Measurements from ENCODE around the gene ADGRF5. TPM values are rescaled to one million over a fixed set of nuclear protein-coding genes. Genes with fewer than 3 reads are reported as not detected.

The ADGRF5 gene
- total RNA-seq, 1 experiment from 2014 or later, result 0.34 TPM

DNA sequence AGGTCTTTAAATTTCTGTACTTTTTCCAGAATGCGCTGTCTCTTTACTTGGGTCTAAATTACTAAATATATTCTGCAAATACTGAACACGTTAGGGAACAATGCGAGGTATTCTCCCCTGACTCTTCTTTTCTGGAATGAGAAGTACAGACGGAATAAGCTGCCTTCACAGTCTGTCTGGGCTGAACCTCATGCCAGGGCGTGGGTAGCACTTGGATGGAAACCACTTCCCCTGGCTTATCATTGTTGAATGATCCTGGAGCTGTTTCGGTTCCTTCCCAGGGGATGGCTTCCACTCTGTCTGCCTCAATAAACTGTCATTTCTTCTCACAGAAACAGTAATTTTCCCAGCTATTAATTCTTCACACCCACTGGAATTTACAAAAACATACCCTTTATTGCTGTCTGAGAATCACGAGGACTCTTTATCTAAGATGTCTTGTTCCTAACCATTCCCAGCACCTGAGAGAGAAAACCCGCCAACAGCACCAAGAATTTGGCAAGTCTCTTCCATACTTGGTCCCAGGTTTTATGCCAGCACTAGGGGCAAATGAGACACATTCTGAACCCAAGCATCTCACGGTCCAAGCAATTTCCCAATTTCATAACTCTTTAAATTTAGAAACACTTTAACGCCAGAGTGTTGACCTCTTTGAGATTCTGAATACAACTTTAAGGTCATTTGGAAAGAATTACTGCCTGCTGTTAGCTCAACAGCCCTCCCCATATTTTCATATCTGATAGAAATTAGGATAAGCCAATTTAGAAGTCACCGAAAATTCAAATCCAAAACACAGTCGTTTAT lies 43.2 kb upstream of the ADGRF5 start:
- intact Hi-C loops (cut with micrococcal nuclease; ENCODE audit: unreplicated experiment), result no loop called here
- TF ChIP-seq, protein P1, sequence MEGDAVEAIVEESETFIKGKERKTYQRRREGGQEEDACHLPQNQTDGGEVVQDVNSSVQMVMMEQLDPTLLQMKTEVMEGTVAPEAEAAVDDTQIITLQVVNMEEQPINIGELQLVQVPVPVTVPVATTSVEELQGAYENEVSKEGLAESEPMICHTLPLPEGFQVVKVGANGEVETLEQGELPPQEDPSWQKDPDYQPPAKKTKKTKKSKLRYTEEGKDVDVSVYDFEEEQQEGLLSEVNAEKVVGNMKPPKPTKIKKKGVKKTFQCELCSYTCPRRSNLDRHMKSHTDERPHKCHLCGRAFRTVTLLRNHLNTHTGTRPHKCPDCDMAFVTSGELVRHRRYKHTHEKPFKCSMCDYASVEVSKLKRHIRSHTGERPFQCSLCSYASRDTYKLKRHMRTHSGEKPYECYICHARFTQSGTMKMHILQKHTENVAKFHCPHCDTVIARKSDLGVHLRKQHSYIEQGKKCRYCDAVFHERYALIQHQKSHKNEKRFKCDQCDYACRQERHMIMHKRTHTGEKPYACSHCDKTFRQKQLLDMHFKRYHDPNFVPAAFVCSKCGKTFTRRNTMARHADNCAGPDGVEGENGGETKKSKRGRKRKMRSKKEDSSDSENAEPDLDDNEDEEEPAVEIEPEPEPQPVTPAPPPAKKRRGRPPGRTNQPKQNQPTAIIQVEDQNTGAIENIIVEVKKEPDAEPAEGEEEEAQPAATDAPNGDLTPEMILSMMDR (conservative IDR thresholded peaks at IDR 0.05; ENCODE audit: low read depth, low read length), result no peak
- TF ChIP-seq EZH2 (IDR thresholded peaks at IDR 0.05; ENCODE audit: borderline replicate concordance, low read depth, low read length, poor library complexity, severe bottlenecking), result no peak
- Histone ChIP-seq H3K36me3 (ENCODE audit: insufficient read depth, low read length, poor library complexity, severe bottlenecking) (no peaks in the 10 kb centered on the region), H3K4me3 (ENCODE audit: low read depth, low read length, poor library complexity, severe bottlenecking) (no peak overlapping the region), H3K27ac (ENCODE audit: low read depth, low read length, poor library complexity, severe bottlenecking) (no peak overlapping the region), H3K9me3 (ENCODE audit: low read depth, low read length, poor library complexity, severe bottlenecking) (no peaks in the 10 kb centered on the region), H3K4me1 (ENCODE audit: insufficient read depth, low read length, poor library complexity, severe bottlenecking) (no peaks in the 10 kb centered on the region), H3K27me3 (replicated peaks; ENCODE audit: insufficient read depth, low read depth, low read length, poor library complexity) (peaks cover 84% of the 10 kb centered on the region)
- ChIA-PET POLR2A (ENCODE audit: low non-redundant PET) (interaction anchor here (0.7 kb wide), 1 partner anchor 150 kb away, joined by 3 read pairs; no protein-coding TSS in a partner anchor), CTCF (no interaction called here)
- no TSS peak for BruUV-seq (replicated peaks)
- DNase-seq (ENCODE audit: low spot score), result no peak

DNA sequence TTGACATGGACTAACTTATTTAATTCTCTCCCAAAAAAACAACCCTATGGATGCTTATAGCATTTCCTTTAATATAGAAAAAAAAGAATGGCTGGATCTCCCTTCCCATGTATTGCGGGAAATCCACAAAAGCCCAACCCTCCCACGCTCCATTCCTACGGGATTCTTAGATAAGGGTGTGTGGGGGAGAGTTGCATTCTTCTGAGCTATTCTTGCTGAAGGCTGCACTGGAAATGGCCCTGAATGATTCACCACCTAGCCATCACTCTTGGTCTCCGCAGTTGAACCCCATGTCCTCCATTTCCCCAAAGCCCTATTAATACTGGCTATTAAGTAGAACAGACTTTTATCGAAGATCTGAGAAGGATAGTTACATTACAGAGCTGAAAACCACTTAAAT lies 41.9 kb upstream of the ADGRF5 start:
- H3K4me1 ChIP-seq (ENCODE audit: insufficient read depth, low read length, poor library complexity, severe bottlenecking), result no peaks in the 10 kb centered on the region
- intact Hi-C loops (cut with micrococcal nuclease; ENCODE audit: unreplicated experiment), result no loop called here
- ChIA-PET CTCF (no interaction called here), POLR2A (ENCODE audit: low non-redundant PET) (no interaction called here)
- H3K4me3 ChIP-seq (ENCODE audit: low read depth, low read length, poor library complexity, severe bottlenecking), result no peak overlapping the region
- H3K36me3 ChIP-seq (ENCODE audit: insufficient read depth, low read length, poor library complexity, severe bottlenecking), result no peaks in the 10 kb centered on the region
- H3K9me3 ChIP-seq (ENCODE audit: low read depth, low read length, poor library complexity, severe bottlenecking), result no peaks in the 10 kb centered on the region
- no peak for DNase-seq (ENCODE audit: low spot score)
- H3K27ac ChIP-seq (ENCODE audit: low read depth, low read length, poor library complexity, severe bottlenecking), result no peak overlapping the region
- TF ChIP-seq, protein P1 (conservative IDR thresholded peaks at IDR 0.05; ENCODE audit: low read depth, low read length), result no peak
- TF ChIP-seq EZH2 (IDR thresholded peaks at IDR 0.05; ENCODE audit: borderline replicate concordance, low read depth, low read length, poor library complexity, severe bottlenecking), result no peak
- peaks cover 71% of the 10 kb centered on the region for H3K27me3 ChIP-seq (replicated peaks; ENCODE audit: insufficient read depth, low read depth, low read length, poor library complexity)
- no TSS peak for BruUV-seq (replicated peaks)

DNA sequence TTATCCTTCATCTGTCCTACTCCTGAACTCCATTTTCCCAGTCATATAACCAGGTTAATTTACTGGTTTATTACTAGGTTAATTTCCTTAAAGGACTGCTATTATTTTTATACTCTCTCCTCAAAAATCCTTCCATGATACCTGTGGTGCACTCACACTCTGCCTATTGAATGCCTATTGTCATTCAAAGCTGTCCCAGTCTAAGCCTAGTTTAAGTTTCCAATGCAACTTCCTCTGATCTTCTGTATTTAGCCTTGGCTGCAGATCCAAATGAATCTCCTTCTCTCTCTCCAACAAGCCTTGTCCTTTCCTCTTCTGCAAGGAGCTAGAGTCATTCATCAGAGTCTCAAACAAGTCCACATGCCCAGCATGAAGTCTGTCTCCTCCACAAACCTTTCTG lies 41.3 kb upstream of the ADGRF5 start:
- ChIA-PET CTCF (no interaction called here), POLR2A (ENCODE audit: low non-redundant PET) (no interaction called here)
- TF ChIP-seq, protein P1 (conservative IDR thresholded peaks at IDR 0.05; ENCODE audit: low read depth, low read length), result no peak
- no peak for TF ChIP-seq EZH2 (IDR thresholded peaks at IDR 0.05; ENCODE audit: borderline replicate concordance, low read depth, low read length, poor library complexity, severe bottlenecking)
- intact Hi-C loops (cut with micrococcal nuclease; ENCODE audit: unreplicated experiment), result no loop called here
- H3K36me3 ChIP-seq (ENCODE audit: insufficient read depth, low read length, poor library complexity, severe bottlenecking), result no peaks in the 10 kb centered on the region
- H3K4me3 ChIP-seq (ENCODE audit: low read depth, low read length, poor library complexity, severe bottlenecking), result no peak overlapping the region
- peaks cover 71% of the 10 kb centered on the region for H3K27me3 ChIP-seq (replicated peaks; ENCODE audit: insufficient read depth, low read depth, low read length, poor library complexity)
- H3K9me3 ChIP-seq (ENCODE audit: low read depth, low read length, poor library complexity, severe bottlenecking), result no peaks in the 10 kb centered on the region
- no peaks in the 10 kb centered on the region for H3K4me1 ChIP-seq (ENCODE audit: insufficient read depth, low read length, poor library complexity, severe bottlenecking)
- H3K27ac ChIP-seq (ENCODE audit: low read depth, low read length, poor library complexity, severe bottlenecking), result no peak overlapping the region
- no peak for DNase-seq (ENCODE audit: low spot score)
- no TSS peak for BruUV-seq (replicated peaks)
